ENCODE data around the gene HSD17B2.

GRCh38 chr16:82016964-82017363 lies 18.1 kb upstream of the HSD17B2 start:
- TF ChIP-seq EZH2 (optimal IDR thresholded peaks at IDR 0.05; ENCODE audit: low read depth, low read length) (no peak), CTCF (IDR thresholded peaks at IDR 0.05; ENCODE audit: low read length) (no peak)

Measured in MM.1S (cell line).